Hypothalamus (tissue), 51 donors: ENCODE results near the gene RHBDL3.

Source experiments
- DNase-seq, 51 donors: peaks; one replicate each; lab custom pipeline; 2025; lab: John Stamatoyannopoulos, UW

RHBDL3 gene

DNA sequence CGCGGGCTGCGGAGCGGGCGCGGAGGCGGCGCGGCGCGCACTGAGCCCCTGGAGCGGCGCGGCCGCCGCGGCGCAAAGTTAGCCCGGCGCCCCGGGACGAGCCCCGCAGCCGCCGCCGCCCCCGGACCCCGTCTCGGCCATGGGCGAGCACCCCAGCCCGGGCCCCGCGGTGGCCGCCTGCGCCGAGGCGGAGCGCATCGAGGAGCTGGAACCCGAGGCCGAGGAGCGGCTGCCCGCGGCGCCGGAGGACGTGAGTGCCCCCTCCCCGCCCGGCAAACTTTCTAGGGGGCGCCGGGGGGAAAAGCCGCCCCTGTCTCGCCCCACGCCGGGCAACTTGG, 388 bp downstream of the RHBDL3 start:
- DNase-seq, result no peak

DNA sequence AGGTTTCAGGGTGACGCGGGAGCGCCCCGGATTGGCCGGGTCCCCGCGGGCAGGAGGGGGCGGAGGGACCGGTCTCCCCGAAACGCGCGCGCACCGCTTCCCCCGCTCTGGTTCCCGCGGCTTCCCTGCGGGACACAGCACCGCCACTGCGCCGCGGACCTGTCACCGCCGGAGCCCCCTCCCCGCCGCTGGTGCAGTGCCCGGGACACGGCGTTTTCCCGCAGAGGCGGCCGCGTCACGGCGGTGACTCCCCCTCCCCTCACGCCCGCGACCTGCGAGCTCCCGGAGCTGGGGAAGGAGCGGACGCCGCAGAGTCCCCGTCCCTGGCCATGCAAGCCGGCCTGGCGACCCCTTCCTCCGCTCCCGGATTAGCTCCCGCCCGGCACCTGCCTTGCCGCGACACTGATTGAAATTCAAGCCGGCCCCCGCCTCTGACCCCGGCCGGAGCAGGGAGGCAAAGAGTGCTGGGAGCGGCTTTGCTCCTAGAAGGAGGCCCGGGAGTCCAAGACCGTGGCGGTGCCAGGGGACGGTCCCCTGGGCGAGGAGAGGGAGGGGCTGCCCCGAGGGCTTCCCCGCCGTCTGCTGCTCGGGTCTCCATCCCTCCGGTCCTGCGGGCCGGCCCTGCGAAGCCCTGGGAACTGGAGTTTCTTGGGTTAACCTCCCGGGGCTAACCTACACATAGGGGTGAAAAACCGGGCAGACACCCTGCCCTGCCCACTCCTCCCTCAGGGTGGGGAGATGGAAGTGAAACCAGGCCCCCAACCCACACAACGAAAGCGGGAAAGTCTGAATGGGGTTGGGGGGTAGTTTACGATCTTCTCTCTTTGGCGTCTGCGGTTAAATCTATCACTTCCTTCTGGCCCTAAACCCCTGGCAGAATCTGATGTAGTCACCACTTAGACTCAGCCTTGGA, 1.0 kb downstream of the RHBDL3 start:
- DNase-seq, result peak in 10 of 51 donors; percentile 9 to 43 (median 30)

DNA sequence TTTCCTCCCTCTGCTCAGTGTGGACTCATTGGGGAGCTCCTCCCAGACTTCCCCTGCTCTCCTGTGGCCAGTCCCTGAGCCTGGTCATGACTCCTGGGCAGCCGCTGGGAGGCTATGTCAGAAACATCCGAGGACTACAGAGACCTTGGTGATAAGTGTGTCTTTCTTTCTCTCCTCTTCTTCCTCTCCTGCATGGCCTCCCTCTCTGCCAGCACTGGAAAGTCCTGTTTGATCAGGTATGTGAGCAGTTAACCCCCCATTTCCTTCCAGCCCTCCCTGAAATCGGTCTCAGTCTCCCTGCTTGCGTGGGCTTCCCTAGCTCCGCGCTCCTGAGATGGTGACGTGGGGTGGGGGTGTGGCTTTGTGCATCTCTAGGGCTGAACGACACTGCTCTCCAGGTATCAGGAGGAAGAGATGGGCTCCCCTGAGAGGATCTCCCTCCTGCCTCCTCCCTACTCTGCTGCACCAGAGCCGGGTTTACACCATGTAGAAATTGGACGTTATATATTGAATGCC, 2.1 kb downstream of the RHBDL3 start:
- peak in 5 of 51 donors; percentile 7 to 51 (median 22) for DNase-seq

DNA sequence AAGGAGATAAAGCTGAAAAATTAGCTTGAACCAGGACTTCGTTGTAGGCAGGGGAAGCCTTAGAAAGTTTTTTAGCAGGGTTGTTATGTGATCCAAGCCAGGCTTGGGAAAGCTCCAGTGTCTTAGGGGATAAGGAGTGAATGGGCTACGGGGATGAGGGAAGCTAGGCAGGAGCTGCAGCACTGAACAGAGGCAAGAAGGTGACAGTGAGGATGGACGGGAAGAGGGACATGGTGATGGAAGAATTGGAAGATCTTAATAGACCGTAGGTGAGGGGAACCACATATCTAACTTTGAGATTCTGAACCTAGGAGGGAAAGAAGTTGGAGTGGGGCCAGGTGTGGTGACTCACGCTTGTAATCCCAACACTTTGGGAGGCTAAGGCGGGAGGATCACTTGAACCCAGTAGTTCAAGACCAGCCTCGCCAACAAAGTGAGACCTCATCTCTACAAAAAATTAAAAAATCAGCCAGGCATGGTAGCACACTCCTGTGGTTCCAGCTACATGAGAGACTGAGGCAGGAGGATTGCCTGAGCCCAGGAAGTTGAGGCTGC, 3.2 kb downstream of the RHBDL3 start:
- no peak for DNase-seq

DNA sequence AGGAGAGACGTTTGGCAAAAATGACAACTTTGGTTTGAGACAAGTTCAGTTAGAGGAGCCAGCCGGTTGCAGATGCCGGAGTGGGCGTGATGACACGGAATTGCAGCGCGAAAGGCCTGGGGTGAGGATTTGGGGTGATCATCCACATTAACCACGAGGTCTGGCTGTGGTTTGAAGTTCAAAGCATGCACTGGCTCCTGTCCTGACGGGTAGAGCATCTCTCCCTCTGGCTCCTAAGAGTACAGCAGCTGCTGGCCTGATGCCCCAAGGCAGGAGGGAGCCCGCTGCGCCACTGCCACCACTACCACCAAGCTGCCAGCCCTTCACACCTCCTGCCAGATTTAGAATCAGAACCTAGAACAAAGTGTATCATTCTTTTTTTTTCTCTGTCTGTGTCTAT, 3.7 kb downstream of the RHBDL3 start:
- DNase-seq, result peak in 13 of 51 donors; percentile 11 to 58 (median 24)

DNA sequence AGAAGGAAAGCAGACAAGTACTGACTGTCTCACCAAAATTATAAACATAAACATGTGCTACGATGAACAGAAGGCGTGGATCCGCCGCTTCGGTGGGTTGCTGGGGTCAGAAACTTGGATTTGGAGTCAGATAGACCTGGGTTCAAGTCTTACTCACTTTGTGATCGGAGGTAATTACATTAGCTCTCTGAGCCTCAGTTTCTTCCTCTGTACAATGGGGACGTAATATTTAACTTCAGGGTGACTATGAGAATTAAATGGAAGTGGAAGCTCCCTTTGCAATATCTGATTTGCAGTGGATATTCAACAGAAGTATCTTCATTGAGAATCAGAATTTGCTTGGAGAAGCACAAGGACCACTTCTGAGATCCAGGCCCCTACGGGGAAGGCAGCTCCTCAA, 6.2 kb downstream of the RHBDL3 start:
- DNase-seq, result no peak

DNA sequence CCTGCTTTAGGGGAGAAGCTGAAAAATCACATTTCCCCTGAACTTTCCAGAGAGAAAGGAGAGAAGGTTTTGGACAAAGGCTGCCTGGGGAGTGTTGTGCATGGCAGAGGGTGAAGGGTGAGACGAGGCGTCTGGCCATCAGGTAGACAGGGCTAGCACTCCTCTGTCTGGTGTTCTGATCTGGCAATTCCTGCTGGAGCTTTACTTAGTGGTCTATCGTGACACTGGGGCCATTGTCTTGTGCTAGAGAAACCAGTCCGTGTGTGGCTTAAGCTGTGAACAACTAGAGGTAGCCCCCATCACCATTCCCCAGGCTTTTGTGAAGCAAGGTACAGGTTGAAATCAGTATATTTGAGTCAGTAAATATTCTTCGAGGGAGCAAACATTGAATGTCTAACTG, 8.5 kb downstream of the RHBDL3 start:
- no peak for DNase-seq

DNA sequence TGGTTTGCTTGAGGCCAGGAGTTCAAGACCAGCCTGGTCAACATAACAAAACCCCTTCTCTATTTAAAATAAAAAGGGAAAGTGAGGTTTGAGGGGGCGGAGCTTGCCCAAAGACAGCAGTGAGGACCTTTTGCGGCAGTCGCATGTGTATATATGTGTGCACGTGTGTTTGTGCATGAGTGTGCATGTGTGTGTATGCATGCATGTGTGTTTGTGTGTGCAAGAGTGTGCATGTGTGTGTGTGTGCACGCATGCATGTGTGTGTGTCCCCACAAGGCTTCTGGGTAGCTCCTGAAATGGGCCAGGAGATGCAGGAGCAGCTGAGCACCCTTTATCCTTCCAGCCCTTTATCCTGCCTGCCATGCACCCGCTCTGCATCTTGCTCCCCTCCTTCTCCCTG, 9.0 kb downstream of the RHBDL3 start:
- no peak for DNase-seq

DNA sequence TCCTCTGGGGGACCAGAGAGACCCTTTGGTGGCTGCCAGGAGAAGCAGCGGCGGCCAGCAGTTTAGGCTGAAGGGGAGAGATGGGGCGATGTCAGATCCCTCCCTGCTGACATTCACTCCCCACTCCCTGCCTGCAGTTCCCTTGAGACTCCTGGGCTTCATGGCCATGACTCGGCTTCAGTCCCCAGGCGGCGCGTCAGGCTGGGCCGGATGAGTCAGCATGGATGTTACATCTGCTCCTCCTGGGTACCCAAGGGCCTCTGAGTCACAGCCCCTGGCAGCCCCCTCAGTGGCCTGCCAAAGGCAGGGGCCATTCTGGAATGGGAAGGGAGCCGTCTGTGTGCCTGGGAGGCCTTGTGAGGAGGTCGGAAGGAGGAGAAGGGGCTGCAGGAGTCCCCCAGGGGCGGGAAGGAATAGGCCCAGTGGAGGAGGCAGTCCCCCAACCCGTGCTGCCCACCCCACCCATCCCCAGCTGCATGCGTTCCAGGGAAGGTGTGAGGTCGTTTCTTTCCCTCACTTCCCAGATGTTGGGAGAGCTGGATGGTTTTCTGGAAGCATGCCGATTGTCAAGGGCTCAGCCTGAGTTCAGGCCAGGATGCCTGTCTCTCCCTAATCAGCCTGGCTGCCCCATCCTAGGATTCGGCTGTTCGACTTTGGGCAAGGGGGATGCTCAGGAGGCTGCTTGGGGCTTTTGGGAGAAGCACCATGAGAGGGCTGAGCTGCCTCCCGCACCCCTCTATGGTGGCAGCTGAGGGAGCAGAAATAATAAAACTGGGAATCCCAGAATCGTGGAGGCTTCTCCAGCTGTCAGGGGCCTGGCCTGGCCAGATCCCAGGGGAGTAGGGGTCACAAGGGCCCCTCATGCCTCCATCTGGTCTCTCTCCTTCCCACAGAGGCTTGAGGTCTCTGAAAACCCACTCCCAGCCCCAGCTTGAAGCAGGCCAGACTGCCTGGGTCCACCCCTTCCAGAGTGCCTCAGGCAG, 9.7 kb downstream of the RHBDL3 start:
- DNase-seq, result peak in 15 of 51 donors; percentile 5 to 76 (median 29)

DNA sequence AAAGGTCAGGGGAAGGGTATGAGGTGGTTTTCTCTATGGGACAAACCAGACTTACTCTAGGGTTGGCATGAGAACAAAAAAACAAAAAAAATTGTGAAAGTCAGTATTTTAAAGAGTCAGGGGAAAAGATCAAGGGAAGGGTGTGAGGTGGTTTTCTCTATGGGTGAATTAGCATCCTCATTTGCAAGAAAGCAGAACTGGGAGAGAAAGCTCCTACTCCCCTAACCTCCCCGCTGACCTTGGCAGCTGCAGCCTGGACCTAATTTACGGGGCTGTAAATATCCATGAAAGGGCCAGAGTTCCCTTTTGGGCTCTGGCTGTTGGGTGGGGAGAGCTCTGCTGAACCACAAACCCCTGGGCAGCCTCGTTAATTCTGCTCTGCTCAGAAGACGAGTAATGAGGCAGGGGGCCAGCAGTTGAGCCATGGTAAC, 10.6 kb downstream of the RHBDL3 start:
- no peak for DNase-seq

DNA sequence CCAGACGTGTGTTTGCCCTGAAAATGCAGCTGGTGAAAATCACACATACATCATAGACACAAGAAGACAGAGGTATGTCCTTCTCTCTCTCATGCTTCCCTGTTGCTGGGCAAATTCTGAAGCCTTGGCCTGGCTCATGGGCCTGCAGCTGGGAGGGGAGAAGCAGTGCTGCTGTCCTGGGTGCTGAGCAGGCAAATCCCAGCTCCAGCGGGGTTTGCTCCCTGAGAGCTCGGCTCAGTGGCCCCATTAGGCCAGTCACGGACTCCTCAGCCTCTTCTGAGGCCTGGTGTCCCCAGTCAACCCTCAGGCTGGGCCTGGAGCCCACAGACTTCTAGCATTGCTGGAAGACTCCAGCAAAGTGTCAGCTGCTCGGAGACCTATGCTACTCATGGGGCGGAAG, 11.7 kb downstream of the RHBDL3 start:
- DNase-seq, result peak in 27 of 51 donors; percentile 8 to 78 (median 44)

DNA sequence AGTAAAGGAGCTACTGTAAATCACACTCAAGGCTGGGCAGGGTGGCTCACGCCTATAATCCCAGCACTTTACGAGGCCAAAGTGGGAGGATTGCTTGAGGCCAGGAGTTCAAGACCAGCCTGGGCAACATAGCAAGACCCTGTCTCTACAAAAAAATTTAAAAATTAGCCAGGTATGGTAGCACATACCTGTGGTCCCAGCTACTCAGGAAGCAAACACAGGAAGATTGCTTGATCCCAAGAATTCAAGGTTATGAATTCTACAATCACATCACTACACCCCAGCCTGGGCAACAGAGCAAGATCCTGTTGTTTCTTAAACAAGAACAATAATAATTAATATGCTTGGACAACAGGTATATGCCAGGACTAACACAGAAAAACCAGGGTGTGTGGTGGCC, 13.2 kb downstream of the RHBDL3 start:
- DNase-seq, result no peak

DNA sequence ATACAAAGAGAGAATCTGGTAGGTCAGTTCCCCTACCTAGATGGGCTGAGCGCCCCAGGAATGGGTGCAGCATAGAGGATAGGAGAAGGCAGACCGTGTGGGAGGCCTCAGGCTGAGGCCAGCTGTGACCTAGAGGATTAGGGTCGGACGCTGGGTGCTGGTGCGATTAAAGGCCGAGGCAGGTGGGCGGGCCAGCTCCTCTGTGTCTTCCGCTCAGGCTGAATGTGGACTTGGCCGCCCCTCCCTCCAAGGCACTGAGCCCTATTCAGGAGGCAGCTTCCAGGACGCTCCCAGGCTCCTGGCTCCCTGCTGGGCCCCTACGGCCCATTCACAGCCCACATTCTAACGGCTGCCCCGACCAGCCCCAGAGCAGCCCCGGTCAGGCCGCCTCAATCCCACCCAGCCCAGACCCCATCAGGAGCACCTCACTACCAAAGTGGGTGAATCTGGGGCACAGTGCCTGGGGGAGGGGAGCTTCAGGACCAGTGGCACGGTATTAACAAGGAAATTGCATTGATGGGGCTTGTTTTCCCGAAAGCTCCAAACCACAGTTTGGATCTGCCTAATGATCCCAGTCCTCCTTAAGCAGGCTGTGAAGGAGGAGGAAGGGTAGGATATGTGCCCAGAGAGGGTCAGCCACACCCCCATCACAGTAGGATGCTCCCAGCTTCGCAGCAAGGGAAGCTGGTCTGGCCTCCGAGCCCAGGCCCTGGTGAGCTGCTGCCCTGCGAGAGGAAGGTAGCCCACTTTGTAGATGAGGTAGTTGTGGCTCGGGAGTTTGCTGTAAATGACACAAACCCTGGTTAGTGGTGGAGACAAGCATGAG, 14.5 kb downstream of the RHBDL3 start:
- no peak for DNase-seq

DNA sequence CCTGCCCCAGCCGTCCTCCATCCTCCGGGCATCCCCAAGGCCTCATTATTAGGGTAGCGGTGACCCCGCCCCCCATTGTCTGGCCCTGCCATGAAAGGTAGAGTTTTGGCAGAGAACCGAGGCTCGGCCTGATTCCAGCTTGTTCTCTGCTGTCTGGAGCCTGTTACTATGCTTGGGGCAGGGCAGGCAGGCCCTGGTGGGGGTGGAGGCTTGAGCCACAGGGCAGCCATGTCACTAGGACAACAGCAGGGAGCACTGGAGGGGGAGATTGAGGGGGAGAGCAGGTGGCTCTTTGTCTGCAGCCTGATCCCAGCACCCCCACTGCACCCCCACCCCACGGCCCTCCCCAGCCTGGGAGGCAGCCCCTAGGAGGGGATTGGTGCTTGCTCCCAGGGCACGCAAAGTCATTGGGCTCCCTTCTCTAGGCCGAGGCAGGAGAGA, 15.4 kb downstream of the RHBDL3 start:
- peak in 3 of 51 donors; percentile 10 to 53 (median 26) for DNase-seq

DNA sequence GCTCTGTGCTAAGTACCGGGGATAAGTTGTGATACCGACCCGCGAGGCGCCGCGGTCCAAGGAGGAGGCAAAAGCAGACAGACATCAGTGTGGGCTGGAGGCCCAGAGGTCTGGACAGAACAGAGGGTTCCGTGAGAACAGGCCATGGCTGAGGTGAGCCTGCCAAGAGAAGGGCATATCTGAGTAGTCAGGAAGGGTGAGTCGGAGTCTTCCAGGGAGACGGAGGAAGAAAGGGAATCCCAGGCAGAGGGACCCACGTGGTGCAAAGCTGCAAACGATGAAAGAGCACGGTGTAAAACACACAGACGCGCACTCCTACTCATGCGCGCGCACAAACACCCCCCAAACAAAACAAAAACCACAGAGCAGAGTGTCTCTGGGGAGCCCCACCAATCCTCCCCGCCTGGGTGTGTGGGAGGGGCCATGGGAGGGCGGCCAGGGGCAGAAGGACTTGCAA, 18.1 kb downstream of the RHBDL3 start:
- DNase-seq, result peak in 23 of 51 donors; percentile 6 to 69 (median 36)

DNA sequence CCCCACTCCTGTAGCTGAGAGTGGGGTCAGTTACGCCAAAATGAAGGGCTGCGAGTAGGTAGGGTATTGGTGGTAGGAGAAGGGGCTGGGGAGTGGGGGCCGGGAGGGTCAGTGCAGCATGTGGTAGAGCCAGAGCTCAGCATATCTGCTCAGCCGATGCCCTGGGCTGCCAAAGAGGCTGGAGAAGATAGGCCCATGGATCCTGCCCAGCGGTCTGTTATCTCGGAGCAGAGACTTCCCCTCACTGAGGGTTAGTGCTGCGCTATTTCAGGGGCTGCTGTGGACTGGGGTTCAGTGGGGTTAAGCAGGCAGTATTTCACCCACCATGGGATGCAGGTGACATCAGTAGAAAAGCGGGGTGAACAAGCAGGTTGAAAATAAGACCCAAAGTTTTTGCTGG, 19.7 kb downstream of the RHBDL3 start:
- DNase-seq, result no peak

DNA sequence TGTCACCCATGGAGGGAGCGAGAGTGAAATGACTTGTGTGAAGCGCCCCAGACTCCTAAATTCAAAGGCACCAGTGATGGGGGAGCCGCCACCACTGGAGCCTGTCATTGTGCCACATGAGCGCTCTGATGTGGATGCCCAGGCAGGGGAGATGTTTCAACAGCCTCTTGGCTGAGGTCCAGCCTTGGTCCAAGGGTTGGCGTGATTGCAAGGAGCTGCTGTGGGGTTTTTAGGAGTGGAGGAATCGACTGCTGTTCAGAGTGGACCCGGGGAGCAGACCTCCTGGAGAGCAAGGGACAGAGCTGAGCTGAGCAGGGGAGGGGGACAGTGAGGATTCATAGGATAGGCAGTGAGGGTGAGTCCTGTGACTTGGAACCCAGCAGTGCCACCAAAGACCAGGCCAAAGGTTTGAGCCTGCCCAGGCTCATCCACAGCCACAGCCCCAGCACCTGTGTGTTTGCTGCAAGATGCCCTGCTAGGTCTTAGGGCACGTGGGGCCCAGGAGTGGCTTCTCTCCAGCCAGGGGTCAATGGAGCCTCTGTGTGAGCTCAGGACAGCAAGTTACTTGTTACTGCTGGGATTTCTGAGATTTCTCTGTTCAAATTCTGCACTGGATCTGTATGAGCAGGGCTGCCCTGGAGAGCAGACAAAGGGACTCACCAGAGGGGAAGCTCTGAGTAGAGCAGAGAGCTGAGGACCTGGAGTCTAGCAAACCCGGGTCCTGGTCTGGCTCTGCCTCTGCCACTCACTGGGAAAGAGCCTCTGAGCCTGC, 20.3 kb downstream of the RHBDL3 start:
- DNase-seq, result peak in 37 of 51 donors; percentile 23 to 82 (median 58)

DNA sequence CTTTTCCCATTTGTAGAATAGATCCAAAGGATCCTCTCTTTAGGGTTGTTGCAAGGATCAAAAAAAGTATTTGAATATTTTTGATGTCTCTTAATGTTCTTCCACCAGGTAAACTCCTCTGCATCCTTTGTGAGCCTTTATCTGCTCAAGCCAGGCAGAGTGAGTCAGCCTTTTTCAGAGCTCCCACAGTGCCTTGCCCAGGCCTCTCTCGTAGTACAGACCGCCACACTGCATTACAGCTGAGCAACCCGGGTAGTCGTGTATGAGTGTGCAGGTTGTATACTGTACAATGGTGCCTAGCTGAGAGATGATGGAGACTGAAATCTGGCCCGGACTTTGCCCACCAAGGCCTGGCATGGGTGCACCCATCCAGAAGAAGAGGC, 20.9 kb downstream of the RHBDL3 start:
- peak in 1 of 51 donors; percentile 33 for DNase-seq
